OCI-LY1 (cell line): Measurements from ENCODE around the gene DSE.

Experiments used
- CTCF ChIP-seq: fragments of 200-600 bp; sonication (generic), shearing (Covaris generic); IDR thresholded peaks from 2 replicates; pipeline ENCODE4 v1.5.1; 2017; ENCODE audit warnings: mild to moderate bottlenecking, antibody characterized with exemption, low read length, moderate library complexity, mixed read lengths
- EZH2 ChIP-seq: fragments of 200-600 bp; sonication (generic), shearing (Covaris generic); IDR thresholded peaks from 2 replicates; pipeline ENCODE4 v1.8.0; 2017; ENCODE audit warnings: borderline replicate concordance, mixed run types, mild to moderate bottlenecking, antibody characterized with exemption, low read length, moderate library complexity, mixed read lengths

DNA sequence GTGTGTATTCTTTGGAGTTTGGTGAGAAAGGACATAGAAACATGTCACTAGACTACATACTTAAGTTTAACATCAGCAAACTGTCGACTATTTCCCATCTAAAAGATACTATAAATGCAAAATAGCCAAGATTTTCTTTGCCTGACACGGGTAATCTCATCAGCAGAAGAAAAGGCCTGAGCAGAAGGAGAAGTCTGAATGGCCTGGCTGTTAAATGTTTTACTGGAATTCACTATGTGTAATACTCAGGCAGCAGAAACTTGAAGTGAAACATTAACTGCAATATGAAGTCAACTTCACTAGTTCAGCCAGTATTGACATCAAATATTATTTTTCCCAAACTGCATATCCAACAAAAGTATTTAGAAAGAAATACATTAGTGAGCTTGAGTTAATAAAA is 6.4 kb upstream of the DSE start:
- no peak for TF ChIP-seq CTCF
- no peak for TF ChIP-seq EZH2
